Bronchial epithelial cell (primary cell): ENCODE data around the gene PAX6. TPM values are rescaled to one million over a fixed set of nuclear protein-coding genes. Genes with fewer than 3 reads are reported as not detected.

ENCODE experiments used
- DNase-seq: peaks from one replicate; pipeline ENCODE4 v3.0.0-alpha.2; 2010; ENCODE audit warnings: low read depth
- FAIRE-seq: peaks from 2 replicates; lab custom pipeline; 2011; peaks lifted over from hg19 to GRCh38; lab: Jason Lieb, UNC
- H3K27me3 ChIP-seq: 2 replicates; pipeline ENCODE4 v1.5.1; 2011; ENCODE audit warnings: low read length; ENCODE audit not compliant: control insufficient read depth, insufficient read depth
- H3K36me3 ChIP-seq: 2 replicates; pipeline ENCODE4 v1.5.1; 2011; ENCODE audit warnings: low read length; ENCODE audit not compliant: control insufficient read depth, insufficient read depth
- H3K4me3 ChIP-seq: 2 replicates; pipeline ENCODE4 v1.5.1; 2011; ENCODE audit warnings: mild to moderate bottlenecking, low read depth, low read length, control low read depth
- total RNA-seq: library from RNA; depleted of rRNA; stranded (reverse); fragments of >200 nt; gene quantifications from 2 replicates; pipeline ENCODE4 v1.2.1, GENCODE V29; 2014
- TF ChIP-seq, protein P1 (sequence below): IDR thresholded peaks from 2 replicates; pipeline ENCODE4 v1.5.1; 2011; ENCODE audit warnings: mild to moderate bottlenecking, moderate library complexity, low read length, control low read depth, inconsistent platforms; ENCODE audit not compliant: insufficient read depth, severe bottlenecking

Gene PAX6
- total RNA-seq, 1 donor from 2014 or later: not detected

- FAIRE-seq (no peak), DNase-seq (no peak)
- Histone ChIP-seq H3K36me3 (no peaks in the 10 kb centered on the region), H3K27me3 (peaks cover 88% of the 10 kb centered on the region), H3K4me3 (no peak overlapping the region)
- TF ChIP-seq, protein P1, sequence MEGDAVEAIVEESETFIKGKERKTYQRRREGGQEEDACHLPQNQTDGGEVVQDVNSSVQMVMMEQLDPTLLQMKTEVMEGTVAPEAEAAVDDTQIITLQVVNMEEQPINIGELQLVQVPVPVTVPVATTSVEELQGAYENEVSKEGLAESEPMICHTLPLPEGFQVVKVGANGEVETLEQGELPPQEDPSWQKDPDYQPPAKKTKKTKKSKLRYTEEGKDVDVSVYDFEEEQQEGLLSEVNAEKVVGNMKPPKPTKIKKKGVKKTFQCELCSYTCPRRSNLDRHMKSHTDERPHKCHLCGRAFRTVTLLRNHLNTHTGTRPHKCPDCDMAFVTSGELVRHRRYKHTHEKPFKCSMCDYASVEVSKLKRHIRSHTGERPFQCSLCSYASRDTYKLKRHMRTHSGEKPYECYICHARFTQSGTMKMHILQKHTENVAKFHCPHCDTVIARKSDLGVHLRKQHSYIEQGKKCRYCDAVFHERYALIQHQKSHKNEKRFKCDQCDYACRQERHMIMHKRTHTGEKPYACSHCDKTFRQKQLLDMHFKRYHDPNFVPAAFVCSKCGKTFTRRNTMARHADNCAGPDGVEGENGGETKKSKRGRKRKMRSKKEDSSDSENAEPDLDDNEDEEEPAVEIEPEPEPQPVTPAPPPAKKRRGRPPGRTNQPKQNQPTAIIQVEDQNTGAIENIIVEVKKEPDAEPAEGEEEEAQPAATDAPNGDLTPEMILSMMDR: no peak
Measured at GRCh38 chr11:31813391-31814175, 2.5 kb upstream of the PAX6 start.

GRCh38 chr11:31812383-31813381 lies 1.6 kb upstream of the PAX6 start:
- FAIRE-seq: no peak
- DNase-seq: no peak
- H3K27me3 ChIP-seq: peaks cover 87% of the 10 kb centered on the region

GRCh38 chr11:31809857-31810778 lies 1.0 kb downstream of the PAX6 start:
- FAIRE-seq (no peak), DNase-seq (no peak)
- H3K27me3 ChIP-seq: peaks cover 91% of the 10 kb centered on the region

More at GRCh38 chr11:31812383-31813381, 1.6 kb upstream of the PAX6 start:
- TF ChIP-seq, protein P1: no peak
- no peaks in the 10 kb centered on the region for H3K36me3 ChIP-seq
- H3K4me3 ChIP-seq: no peak overlapping the region

GRCh38 chr11:31809541-31809856 lies 1.6 kb downstream of the PAX6 start:
- H3K36me3 ChIP-seq: no peaks in the 10 kb centered on the region
- DNase-seq (no peak), FAIRE-seq (no peak)
- TF ChIP-seq, protein P1: no peak
- peaks cover 91% of the 10 kb centered on the region for H3K27me3 ChIP-seq
- H3K4me3 ChIP-seq: no peak overlapping the region

More at GRCh38 chr11:31809857-31810778, 1.0 kb downstream of the PAX6 start:
- Histone ChIP-seq H3K4me3 (peak overlapping the region; percentile 18), H3K36me3 (no peaks in the 10 kb centered on the region)
- TF ChIP-seq, protein P1: no peak
